ENCODE data around the gene TMEM139. TPM values are rescaled to one million over a fixed set of nuclear protein-coding genes. Genes with fewer than 3 reads are reported as not detected.

TMEM139 gene
- total RNA-seq, 1 donor from 2014 or later = 0.91 TPM

- no peaks in the 10 kb centered on the region for H3K27me3 Mint-ChIP-seq (ENCODE audit: low read depth)
- DNase-seq (ENCODE audit: low read depth, low spot score) = no peak
- no peaks in the 10 kb centered on the region for H3K9me3 Mint-ChIP-seq
- no peak overlapping the region for H3K27ac Mint-ChIP-seq (ENCODE audit: unreplicated experiment)
- H3K36me3 Mint-ChIP-seq (ENCODE audit: low read depth) = peaks cover 11% of the 10 kb centered on the region
- no peak for TF ChIP-seq CTCF (conservative IDR thresholded peaks at IDR 0.05)
- H3K4me3 Mint-ChIP-seq = peak overlapping the region; percentile 41
- H3K4me1 Mint-ChIP-seq = peaks cover 24% of the 10 kb centered on the region
Observed at GRCh38 chr7:143265017-143265693, 19.6 kb upstream of the TMEM139 start.

GRCh38 chr7:143269251-143269650 lies 15.5 kb upstream of the TMEM139 start:
- TF ChIP-seq CTCF (conservative IDR thresholded peaks at IDR 0.05) = no peak
- H3K27ac Mint-ChIP-seq (ENCODE audit: unreplicated experiment) = no peak overlapping the region
- no peaks in the 10 kb centered on the region for H3K27me3 Mint-ChIP-seq (ENCODE audit: low read depth)
- DNase-seq (ENCODE audit: low read depth, low spot score) = no peak
- H3K36me3 Mint-ChIP-seq (ENCODE audit: low read depth) = peaks cover 11% of the 10 kb centered on the region
- H3K4me1 Mint-ChIP-seq = peaks cover 12% of the 10 kb centered on the region
- H3K4me3 Mint-ChIP-seq = no peak overlapping the region
- no peaks in the 10 kb centered on the region for H3K9me3 Mint-ChIP-seq

GRCh38 chr7:143271240-143271639 lies 13.5 kb upstream of the TMEM139 start:
- no peaks in the 10 kb centered on the region for H3K4me1 Mint-ChIP-seq
- no peak overlapping the region for H3K4me3 Mint-ChIP-seq
- H3K27me3 Mint-ChIP-seq (ENCODE audit: low read depth) = no peaks in the 10 kb centered on the region
- peaks cover 11% of the 10 kb centered on the region for H3K36me3 Mint-ChIP-seq (ENCODE audit: low read depth)
- no peak for DNase-seq (ENCODE audit: low read depth, low spot score)
- no peak overlapping the region for H3K27ac Mint-ChIP-seq (ENCODE audit: unreplicated experiment)
- no peaks in the 10 kb centered on the region for H3K9me3 Mint-ChIP-seq
- TF ChIP-seq CTCF (conservative IDR thresholded peaks at IDR 0.05) = no peak

GRCh38 chr7:143272871-143273270 lies 11.9 kb upstream of the TMEM139 start:
- H3K4me3 Mint-ChIP-seq = no peak overlapping the region
- no peaks in the 10 kb centered on the region for H3K9me3 Mint-ChIP-seq
- peaks cover 8% of the 10 kb centered on the region for H3K36me3 Mint-ChIP-seq (ENCODE audit: low read depth)
- no peaks in the 10 kb centered on the region for H3K4me1 Mint-ChIP-seq
- no peaks in the 10 kb centered on the region for H3K27me3 Mint-ChIP-seq (ENCODE audit: low read depth)
- TF ChIP-seq CTCF (conservative IDR thresholded peaks at IDR 0.05) = no peak
- no peak for DNase-seq (ENCODE audit: low read depth, low spot score)
- H3K27ac Mint-ChIP-seq (ENCODE audit: unreplicated experiment) = no peak overlapping the region

GRCh38 chr7:143279186-143280098 lies 5.3 kb upstream of the TMEM139 start:
- TF ChIP-seq CTCF (conservative IDR thresholded peaks at IDR 0.05) = no peak
- Mint-ChIP-seq H3K4me3 (peak overlapping the region; percentile 32), H3K36me3 (ENCODE audit: low read depth) (no peaks in the 10 kb centered on the region), H3K9me3 (no peaks in the 10 kb centered on the region), H3K27me3 (ENCODE audit: low read depth) (no peaks in the 10 kb centered on the region), H3K4me1 (peaks cover 42% of the 10 kb centered on the region), H3K27ac (ENCODE audit: unreplicated experiment) (peak overlapping the region; percentile 80)
- DNase-seq (ENCODE audit: low read depth, low spot score) = no peak
